GM12873 (cell line): ENCODE measurements around the gene RGL1.

Experiments
- TF ChIP-seq, protein P1 (sequence below): IDR thresholded peaks from 2 replicates; pipeline ENCODE4 v1.5.1; 2012; ENCODE audit warnings: low read depth, mild to moderate bottlenecking, moderate library complexity, low read length, control low read depth; ENCODE audit not compliant: insufficient read depth; ENCODE audit errors: missing control alignments

Gene RGL1

GRCh38 chr1:183871142-183871541, 66.2 kb downstream of the RGL1 start:
- TF ChIP-seq, protein P1, sequence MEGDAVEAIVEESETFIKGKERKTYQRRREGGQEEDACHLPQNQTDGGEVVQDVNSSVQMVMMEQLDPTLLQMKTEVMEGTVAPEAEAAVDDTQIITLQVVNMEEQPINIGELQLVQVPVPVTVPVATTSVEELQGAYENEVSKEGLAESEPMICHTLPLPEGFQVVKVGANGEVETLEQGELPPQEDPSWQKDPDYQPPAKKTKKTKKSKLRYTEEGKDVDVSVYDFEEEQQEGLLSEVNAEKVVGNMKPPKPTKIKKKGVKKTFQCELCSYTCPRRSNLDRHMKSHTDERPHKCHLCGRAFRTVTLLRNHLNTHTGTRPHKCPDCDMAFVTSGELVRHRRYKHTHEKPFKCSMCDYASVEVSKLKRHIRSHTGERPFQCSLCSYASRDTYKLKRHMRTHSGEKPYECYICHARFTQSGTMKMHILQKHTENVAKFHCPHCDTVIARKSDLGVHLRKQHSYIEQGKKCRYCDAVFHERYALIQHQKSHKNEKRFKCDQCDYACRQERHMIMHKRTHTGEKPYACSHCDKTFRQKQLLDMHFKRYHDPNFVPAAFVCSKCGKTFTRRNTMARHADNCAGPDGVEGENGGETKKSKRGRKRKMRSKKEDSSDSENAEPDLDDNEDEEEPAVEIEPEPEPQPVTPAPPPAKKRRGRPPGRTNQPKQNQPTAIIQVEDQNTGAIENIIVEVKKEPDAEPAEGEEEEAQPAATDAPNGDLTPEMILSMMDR = no peak

- TF ChIP-seq, protein P1 = no peak
These were observed 66.7 kb downstream of the RGL1 start for GRCh38 chr1:183871601-183872000.

DNA sequence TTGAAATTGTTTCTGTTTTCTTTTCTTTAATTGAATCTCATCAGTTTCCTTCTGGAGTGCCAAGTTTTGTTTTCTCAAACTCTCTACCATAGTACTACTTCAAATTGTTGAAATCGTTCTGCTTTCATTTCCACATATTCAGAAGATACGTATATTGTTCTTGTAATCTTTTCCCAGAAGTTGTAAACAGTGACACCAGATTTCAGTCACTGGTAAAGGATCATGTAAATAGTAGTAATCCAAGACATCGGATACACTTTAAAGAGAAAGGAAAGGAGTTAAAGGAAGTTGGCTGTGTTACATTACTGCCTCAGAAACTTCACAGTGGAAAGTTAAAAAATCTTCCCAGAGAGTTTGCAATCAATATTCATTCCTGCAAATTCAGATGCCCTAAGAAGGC, 67.5 kb downstream of the RGL1 start:
- TF ChIP-seq, protein P1 = no peak

- TF ChIP-seq, protein P1 = no peak
These were observed 68.7 kb downstream of the RGL1 start for GRCh38 chr1:183873642-183874041.

GRCh38 chr1:183876309-183876708, 71.4 kb downstream of the RGL1 start:
- TF ChIP-seq, protein P1 = no peak

DNA sequence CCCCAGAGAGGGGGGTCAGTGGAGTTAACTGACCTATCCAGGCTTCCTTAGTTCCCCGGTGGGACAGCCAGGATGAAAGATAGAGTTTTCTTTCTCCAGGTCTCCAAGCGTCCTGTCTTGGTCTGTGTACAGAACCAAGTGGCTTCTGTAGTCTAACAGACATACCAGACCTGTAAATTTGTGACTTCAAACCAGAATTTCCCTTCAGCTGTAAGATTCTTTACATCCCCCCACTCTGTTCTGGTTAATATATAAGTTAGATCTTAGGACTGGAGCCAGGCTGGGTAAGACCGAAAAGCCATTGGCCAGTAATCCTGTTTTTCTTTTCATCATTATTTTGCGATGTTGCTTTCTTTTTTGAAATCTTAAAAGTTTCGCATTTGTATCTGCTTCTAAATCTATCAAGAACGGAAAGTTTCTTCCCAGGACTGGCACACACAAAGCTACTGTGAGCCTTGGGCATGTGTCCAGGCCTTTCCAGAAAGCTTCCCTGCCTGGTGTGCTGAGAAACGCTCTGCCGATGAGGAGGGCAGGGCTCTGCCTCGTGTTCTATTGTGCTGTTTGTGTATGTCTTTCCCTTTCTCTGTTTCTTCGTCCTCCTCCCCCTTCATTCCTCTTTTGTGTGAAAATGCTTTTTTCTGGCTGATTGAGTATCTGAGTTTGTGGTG, 72.3 kb downstream of the RGL1 start:
- TF ChIP-seq, protein P1 = no peak

- TF ChIP-seq, protein P1 = no peak
These were observed 74.6 kb downstream of the RGL1 start for GRCh38 chr1:183879494-183879893.

DNA sequence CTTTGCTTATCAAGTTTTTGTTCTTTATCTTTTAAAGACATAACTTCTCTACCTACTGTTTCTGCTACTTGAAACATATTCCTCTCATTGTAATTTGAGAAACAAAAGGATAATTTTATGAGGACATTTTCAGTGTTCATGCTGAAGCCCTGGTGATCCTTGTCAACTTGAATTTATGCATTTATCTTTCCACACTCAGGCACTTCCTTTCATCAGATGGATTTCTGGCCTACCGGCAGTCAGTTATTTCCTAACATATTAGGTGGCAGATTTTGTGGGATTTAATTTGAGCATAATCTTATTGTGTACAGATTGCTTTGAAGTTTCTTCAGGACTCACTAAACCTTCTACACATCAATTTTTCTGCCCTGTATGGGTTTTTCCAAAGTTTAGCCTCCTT, 75.0 kb downstream of the RGL1 start:
- TF ChIP-seq, protein P1 = no peak
